Panc1 (cell line): Measurements from ENCODE around the gene TMEM134. TPM values are rescaled to one million over a fixed set of nuclear protein-coding genes. Genes with fewer than 3 reads are reported as not detected.
A peak's percentile ranks its signal among the peaks of the same experiment; 100 is the strongest.

Experiments
- ATAC-seq: fragments of 200-7000 bp; cut with Tn5 transposase; 2 replicates; pipeline ENCODE4 v1.9.1; 2020; ENCODE audit warnings: mild to moderate bottlenecking, moderate library complexity
- BruUV-seq: library from RNA; stranded (reverse); fragments of 400-500 nt; replicated peaks from 2 replicates; lab custom pipeline; 2021; lab: Mats Ljungman, UMichigan
- CTCF ChIA-PET: fragments of 300-600 bp; sonication (Branson Sonifier 250); formaldehyde crosslinking; loops from one replicate; lab custom pipeline; 2022; ENCODE audit warnings: antibody characterized with exemption; lab: Charles Lee
- POLR2A ChIA-PET: fragments of 300-600 bp; sonication (Branson Sonifier 250); formaldehyde crosslinking; loops from one replicate; lab custom pipeline; 2022; ENCODE audit warnings: antibody characterized with exemption; lab: Charles Lee
- DNase-seq: peaks from one replicate; pipeline ENCODE4 v3.0.0-alpha.2; 2010; ENCODE audit warnings: low read depth, low spot score
- H3K27ac ChIP-seq: 2 replicates; pipeline ENCODE4 v1.5.1; 2011; ENCODE audit warnings: mild to moderate bottlenecking, low read length, inconsistent platforms
- H3K27me3 ChIP-seq: fragments of 200-500 bp; sonication (Bioruptor generic); 2 replicates; pipeline ENCODE4 v1.6.0; 2014; ENCODE audit warnings: low read length, inconsistent platforms; ENCODE audit not compliant: control insufficient read depth, insufficient read depth
- H3K36me3 ChIP-seq: fragments of 200-500 bp; sonication (Bioruptor generic); 2 replicates; pipeline ENCODE4 v1.5.1; 2014; ENCODE audit warnings: inconsistent platforms, mild to moderate bottlenecking, low read length, moderate library complexity; ENCODE audit not compliant: control insufficient read depth, insufficient read depth
- H3K4me1 ChIP-seq: 2 replicates; pipeline ENCODE4 v1.5.1; 2011; ENCODE audit warnings: inconsistent platforms, mild to moderate bottlenecking, low read length, moderate library complexity; ENCODE audit not compliant: control insufficient read depth, insufficient read depth
- H3K4me3 ChIP-seq, 2 experiments: 2 replicates each; pipeline ENCODE4 v1.5.1; 2011 to 2012; ENCODE audit warnings: low read depth in 2 of 2, low read length in 2 of 2, mild to moderate bottlenecking in 2 of 2, inconsistent platforms in 1 of 2, moderate library complexity in 1 of 2
- H3K9me3 ChIP-seq: fragments of 200-500 bp; sonication (Bioruptor generic); 2 replicates; pipeline ENCODE4 v1.5.1; 2014; ENCODE audit warnings: low read depth, mild to moderate bottlenecking, inconsistent platforms, low read length, moderate library complexity; ENCODE audit not compliant: control insufficient read depth, insufficient read depth
- CTCF ChIP-seq: fragments of 450-650 bp; IDR thresholded peaks from 2 replicates; pipeline ENCODE4 v1.5.1; 2017; ENCODE audit warnings: mild to moderate bottlenecking
- POLR2AphosphoS5 ChIP-seq: IDR thresholded peaks from 2 replicates; pipeline ENCODE4 v1.6.1; 2012; ENCODE audit warnings: mild to moderate bottlenecking, low read depth, low read length, moderate library complexity
- REST ChIP-seq, 2 experiments: IDR thresholded peaks; 2 replicates each; pipeline ENCODE4 v1.6.1; 2011 to 2012; ENCODE audit warnings: low read depth in 2 of 2, control low read depth in 1 of 2, low read length in 1 of 2, mild to moderate bottlenecking in 1 of 2, moderate library complexity in 1 of 2; ENCODE audit not compliant: insufficient read depth in 1 of 2
- SIN3A ChIP-seq: IDR thresholded peaks from 2 replicates; pipeline ENCODE4 v1.6.1; 2012; ENCODE audit warnings: low read depth, mild to moderate bottlenecking, low read length, moderate library complexity, borderline replicate concordance; ENCODE audit not compliant: insufficient read depth
- TCF7L2 ChIP-seq: IDR thresholded peaks from 2 replicates; pipeline ENCODE4 v1.6.1; 2011; ENCODE audit warnings: mild to moderate bottlenecking, low read depth, low read length, inconsistent platforms
- in situ Hi-C: cut with HindIII; loops from 2 replicates; pipeline ENCODE4 v1.10.0; 2016; ENCODE audit warnings: low sequenced_read_pairs, low pct_unique_long_range_greater_than_20kb
- intact Hi-C: fragments of 100-400 bp; cut with micrococcal nuclease; formaldehyde crosslinking; loops from one replicate; pipeline ENCODE4 v1.10.0; 2022; ENCODE audit not compliant: unreplicated experiment
- total RNA-seq: library from RNA; stranded (reverse); gene quantifications from one replicate; pipeline ENCODE4 v1.2.1, GENCODE V29; 2021; ENCODE audit not compliant: unreplicated experiment

TMEM134 gene
- total RNA-seq, 1 experiment from 2014 or later: 65.0 TPM

GRCh38 chr11:67501854-67502253, 32.8 kb upstream of the TMEM134 start:
- H3K36me3 ChIP-seq: no peaks in the 10 kb centered on the region; the same call in 1 of the 2 replicates
- intact Hi-C loops: no loop called here
- peaks cover 19% of the 10 kb centered on the region for H3K4me1 ChIP-seq
- no peak overlapping the region for H3K4me3 ChIP-seq
- in situ Hi-C loops: no loop called here
- TF ChIP-seq POLR2AphosphoS5: no peak
- TF ChIP-seq SIN3A: no peak
- TF ChIP-seq TCF7L2: no peak
- TF ChIP-seq CTCF: no peak
- TF ChIP-seq REST (IDR thresholded peaks at IDR 0.05; ENCODE audit: insufficient read depth in 1 of 2, low read depth in 2 of 2, low read length in 1 of 2): no peak
- H3K27ac ChIP-seq: no peak overlapping the region
- no peaks in the 10 kb centered on the region for H3K27me3 ChIP-seq
- DNase-seq (no peak), ATAC-seq (no peak)
- no peaks in the 10 kb centered on the region for H3K9me3 ChIP-seq
- BruUV-seq: no TSS peak
- POLR2A ChIA-PET: no interaction called here
- CTCF ChIA-PET: no interaction called here

- H3K27me3 ChIP-seq: no peaks in the 10 kb centered on the region
- POLR2A ChIA-PET: no interaction called here
- BruUV-seq: TSS peak; percentile 41
- no peak overlapping the region for H3K4me3 ChIP-seq
- no peak for ATAC-seq
- H3K36me3 ChIP-seq: no peaks in the 10 kb centered on the region; the same call in 1 of the 2 replicates
- in situ Hi-C loops (no loop called here), intact Hi-C loops (no loop called here)
- no peak for TF ChIP-seq POLR2AphosphoS5
- no peak for TF ChIP-seq CTCF
- TF ChIP-seq TCF7L2: no peak
- no peak for TF ChIP-seq SIN3A
- TF ChIP-seq REST (IDR thresholded peaks at IDR 0.05; ENCODE audit: insufficient read depth in 1 of 2, low read depth in 2 of 2, low read length in 1 of 2): no peak
- H3K9me3 ChIP-seq: no peaks in the 10 kb centered on the region
- DNase-seq: no peak
- CTCF ChIA-PET: no interaction called here
- peaks cover 11% of the 10 kb centered on the region for H3K4me1 ChIP-seq
- H3K27ac ChIP-seq: no peak overlapping the region
These were observed 32.0 kb upstream of the TMEM134 start for GRCh38 chr11:67500831-67501715.
